GDM1 (cell line): ENCODE data around the gene TACR1.

Experiments
- DNase-seq: peaks from one replicate; lab custom pipeline; 2025; lab: John Stamatoyannopoulos, UW

TACR1 gene

DNA sequence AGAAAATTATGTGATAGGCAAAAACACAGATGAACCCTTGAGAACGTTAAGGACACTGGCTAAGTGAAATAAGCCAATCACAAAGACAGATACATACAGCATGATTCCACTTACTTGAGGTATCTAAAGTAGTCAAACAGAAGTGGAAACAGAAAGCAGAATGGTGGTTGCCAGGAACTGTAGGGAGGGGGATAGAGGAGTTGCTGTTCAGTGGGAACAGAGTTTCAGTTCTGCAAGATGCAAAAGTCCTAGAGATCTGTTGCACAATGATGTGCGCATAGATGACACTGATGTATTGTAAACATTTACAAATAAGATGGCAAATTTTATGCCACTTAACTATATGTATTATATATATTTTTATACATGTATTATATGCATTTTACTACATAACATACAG, 181.2 kb downstream of the TACR1 start:
- DNase-seq: no peak

- DNase-seq: no peak
Observed at GRCh38 chr2:75012080-75012479, 187.2 kb downstream of the TACR1 start.

- no peak for DNase-seq
Observed at GRCh38 chr2:75010571-75010970, 188.7 kb downstream of the TACR1 start.

DNA sequence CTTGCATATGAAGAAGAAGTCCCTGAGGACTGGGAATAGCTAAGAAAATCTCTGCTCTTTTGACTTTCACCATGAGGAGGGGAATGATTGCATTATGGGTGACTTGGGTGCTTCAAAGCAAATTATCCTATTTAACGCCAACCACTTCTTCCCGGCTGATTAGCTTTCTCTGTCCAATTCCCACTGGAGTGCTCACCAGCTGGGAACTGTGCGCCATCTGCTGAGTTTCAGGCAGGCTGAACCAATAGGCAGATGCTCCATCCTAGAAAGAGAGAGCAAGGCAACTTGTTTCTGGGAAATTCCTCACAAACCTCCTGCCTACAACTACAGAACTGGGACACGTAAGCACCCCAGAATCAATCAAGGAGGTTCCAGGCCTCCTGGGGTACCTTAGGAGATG, 191.5 kb downstream of the TACR1 start:
- DNase-seq: no peak

- no peak for DNase-seq
Observed at GRCh38 chr2:75007061-75007460, 192.3 kb downstream of the TACR1 start.

DNA sequence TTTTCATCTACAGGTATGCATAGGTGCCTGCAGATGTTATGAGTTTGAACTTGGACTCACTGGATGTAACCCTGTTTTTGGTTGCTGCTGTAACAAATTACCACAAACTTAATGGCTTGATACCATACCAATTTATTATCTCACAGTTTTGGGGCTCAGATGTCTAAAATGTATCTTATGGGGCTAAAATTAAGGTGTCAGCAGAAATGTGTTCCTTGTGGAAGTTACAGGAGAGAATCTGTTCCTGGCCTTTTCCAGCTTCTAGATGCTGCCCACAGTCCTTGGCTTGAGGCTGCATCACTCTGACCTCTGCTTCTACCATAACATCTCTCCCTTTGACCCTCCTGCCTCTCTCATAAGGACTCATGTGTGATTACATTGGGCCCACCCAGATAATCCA, 193.3 kb downstream of the TACR1 start:
- no peak for DNase-seq

DNA sequence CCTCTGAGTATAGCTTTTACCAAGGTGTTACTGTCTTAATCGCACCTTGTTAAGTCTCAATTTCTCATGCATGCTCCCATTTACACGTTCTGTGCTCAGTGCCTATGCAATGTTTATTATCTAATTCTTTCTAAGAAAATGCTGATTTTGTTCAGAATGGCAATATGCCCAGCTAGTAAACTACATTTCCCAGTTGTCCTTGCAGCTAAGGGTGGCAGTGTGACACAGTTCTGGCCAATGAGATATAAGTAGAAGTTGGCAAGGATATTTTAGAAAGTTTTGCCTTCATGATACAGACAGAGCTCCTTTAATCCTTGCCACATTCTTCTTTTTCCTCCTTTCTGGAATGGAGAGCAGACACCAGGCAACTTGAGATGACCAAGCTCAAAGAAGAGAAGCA, 195.5 kb downstream of the TACR1 start:
- DNase-seq: no peak

DNA sequence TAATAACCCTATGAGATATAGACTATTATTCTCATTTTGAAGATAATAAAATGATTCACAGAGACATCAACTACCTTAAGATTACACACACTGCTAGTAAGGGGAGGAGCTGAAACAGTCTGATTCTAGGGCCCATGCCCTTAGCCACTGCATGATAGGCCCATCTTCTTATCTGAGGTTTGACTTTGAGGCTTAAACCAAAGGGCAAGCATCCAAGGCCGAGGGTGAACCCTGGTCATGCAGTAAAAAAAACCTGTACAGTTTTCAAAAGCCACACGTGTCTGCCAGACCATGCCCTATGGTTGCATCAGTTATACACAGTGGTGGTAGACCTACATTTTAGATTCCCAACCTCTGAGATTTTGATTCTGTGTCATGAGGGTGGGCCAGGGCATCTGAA, 196.0 kb downstream of the TACR1 start:
- no peak for DNase-seq

DNA sequence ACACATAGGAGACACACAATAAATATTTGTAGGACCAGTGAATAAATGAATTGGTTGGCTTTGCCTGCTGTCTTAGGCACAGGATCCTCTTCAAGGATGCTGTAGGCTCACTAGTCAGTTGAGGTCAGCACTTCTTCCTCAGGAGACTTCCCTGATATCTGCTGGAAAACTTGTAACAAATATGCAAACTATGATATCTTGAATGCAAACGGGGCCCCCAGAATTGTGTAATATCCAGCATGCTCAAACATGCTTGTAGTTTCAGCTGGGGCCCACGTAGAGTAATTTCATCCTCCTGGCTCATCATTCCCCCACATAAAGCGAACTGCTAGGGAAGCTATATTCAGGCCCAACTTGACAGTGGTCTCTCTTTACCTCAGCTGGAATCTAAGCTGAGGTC, 197.3 kb downstream of the TACR1 start:
- DNase-seq: no peak

GRCh38 chr2:74999468-74999867, 199.9 kb downstream of the TACR1 start:
- no peak for DNase-seq
